NB4 (cell line): Measurements from ENCODE around the gene SYNGR3.

Experiments used
- DNase-seq: peaks from one replicate; pipeline ENCODE4 v3.0.0; 2010; ENCODE audit warnings: low read depth
- H3K4me3 ChIP-seq: one replicate; pipeline ENCODE4 v1.5.1; 2011; ENCODE audit warnings: mild to moderate bottlenecking, low read depth, low read length, moderate library complexity
- MYC ChIP-seq: IDR thresholded peaks from 2 replicates; pipeline ENCODE4 v1.6.1; 2011; ENCODE audit warnings: low read depth, low read length
- POLR2A ChIP-seq: IDR thresholded peaks from 2 replicates; pipeline ENCODE4 v1.6.1; 2011; ENCODE audit warnings: mild to moderate bottlenecking; ENCODE audit not compliant: insufficient read length; ENCODE audit errors: extremely low read depth
- TF ChIP-seq, protein P1 (sequence below): IDR thresholded peaks from 2 replicates; pipeline ENCODE4 v1.6.1; 2011; ENCODE audit warnings: low read depth, low read length
- TF ChIP-seq, protein P2 (sequence below): IDR thresholded peaks from one replicate; pipeline ENCODE4 v1.5.1; 2012; ENCODE audit warnings: low read depth, low read length

SYNGR3 gene

GRCh38 chr16:1976951-1977874 is 12.6 kb upstream of the SYNGR3 start:
- no peak overlapping the region for H3K4me3 ChIP-seq
- TF ChIP-seq MYC (no peak), POLR2A (no peak)
- TF ChIP-seq, protein P1, sequence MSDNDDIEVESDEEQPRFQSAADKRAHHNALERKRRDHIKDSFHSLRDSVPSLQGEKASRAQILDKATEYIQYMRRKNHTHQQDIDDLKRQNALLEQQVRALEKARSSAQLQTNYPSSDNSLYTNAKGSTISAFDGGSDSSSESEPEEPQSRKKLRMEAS = no peak
- TF ChIP-seq, protein P2, sequence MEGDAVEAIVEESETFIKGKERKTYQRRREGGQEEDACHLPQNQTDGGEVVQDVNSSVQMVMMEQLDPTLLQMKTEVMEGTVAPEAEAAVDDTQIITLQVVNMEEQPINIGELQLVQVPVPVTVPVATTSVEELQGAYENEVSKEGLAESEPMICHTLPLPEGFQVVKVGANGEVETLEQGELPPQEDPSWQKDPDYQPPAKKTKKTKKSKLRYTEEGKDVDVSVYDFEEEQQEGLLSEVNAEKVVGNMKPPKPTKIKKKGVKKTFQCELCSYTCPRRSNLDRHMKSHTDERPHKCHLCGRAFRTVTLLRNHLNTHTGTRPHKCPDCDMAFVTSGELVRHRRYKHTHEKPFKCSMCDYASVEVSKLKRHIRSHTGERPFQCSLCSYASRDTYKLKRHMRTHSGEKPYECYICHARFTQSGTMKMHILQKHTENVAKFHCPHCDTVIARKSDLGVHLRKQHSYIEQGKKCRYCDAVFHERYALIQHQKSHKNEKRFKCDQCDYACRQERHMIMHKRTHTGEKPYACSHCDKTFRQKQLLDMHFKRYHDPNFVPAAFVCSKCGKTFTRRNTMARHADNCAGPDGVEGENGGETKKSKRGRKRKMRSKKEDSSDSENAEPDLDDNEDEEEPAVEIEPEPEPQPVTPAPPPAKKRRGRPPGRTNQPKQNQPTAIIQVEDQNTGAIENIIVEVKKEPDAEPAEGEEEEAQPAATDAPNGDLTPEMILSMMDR = no peak
- no peak for DNase-seq

- DNase-seq = no peak
- TF ChIP-seq POLR2A (no peak), MYC (no peak)
- TF ChIP-seq, protein P1 = no peak
- TF ChIP-seq, protein P2 = no peak
- no peak overlapping the region for H3K4me3 ChIP-seq
Measured at GRCh38 chr16:1977875-1978268, 11.9 kb upstream of the SYNGR3 start.

GRCh38 chr16:1978476-1979120 is 11.2 kb upstream of the SYNGR3 start:
- TF ChIP-seq, protein P1 = no peak
- TF ChIP-seq, protein P2 = no peak
- no peak for TF ChIP-seq MYC
- no peak for TF ChIP-seq POLR2A
- H3K4me3 ChIP-seq = no peak overlapping the region
- DNase-seq = no peak

- TF ChIP-seq, protein P1 = no peak
- TF ChIP-seq, protein P2 = no peak
- no peak for TF ChIP-seq POLR2A
- TF ChIP-seq MYC = no peak
- H3K4me3 ChIP-seq = no peak overlapping the region
- peak; percentile 32 for DNase-seq
Measured at GRCh38 chr16:1979271-1980029, 10.3 kb upstream of the SYNGR3 start.

DNA sequence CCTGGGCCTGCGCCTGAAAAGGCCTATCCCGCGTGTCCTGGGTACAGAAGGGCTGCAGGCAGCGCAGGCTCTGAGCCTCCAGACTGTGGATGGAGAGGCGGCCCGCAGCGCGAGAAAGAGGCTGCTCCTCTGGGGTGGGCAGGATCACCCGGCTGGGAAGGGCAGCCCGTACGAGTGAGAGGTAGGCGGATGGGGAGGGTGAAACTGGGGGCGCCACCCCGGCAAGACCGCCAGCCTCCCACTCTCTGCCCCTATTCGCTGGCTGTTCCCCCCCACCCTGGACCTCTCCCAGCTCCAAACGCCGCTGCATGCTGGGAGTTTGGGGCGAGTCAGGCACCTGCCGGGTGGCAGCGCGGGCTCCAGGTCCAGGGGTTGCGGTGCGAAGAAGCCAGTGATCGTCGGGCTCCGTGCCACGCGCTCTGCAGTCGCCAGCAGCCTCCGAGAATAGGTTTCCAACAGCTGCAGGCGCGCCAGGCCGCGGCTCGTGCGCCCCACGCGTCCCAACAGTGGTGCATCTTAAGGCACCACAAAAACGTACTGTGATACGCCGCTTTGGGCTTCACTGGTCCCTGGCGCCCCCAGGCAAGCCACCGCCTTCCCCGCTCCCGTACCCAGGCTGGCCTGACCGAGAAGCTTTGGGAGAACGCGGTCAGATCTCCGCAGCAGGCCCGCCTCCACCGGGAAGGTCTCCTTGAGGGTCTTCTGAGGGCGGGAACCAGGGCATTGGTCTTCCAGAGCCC is 9.6 kb upstream of the SYNGR3 start:
- no peak for DNase-seq
- H3K4me3 ChIP-seq = no peak overlapping the region
- TF ChIP-seq POLR2A (no peak), MYC (no peak)
- TF ChIP-seq, protein P2 = no peak
- TF ChIP-seq, protein P1 = no peak
